AG09309 (cell line): ENCODE results near the gene SIL1.

Source experiments
- DNase-seq: peaks from one replicate; pipeline ENCODE4 v3.0.0-alpha.2; 2010; ENCODE audit warnings: low read depth
- H3K4me3 ChIP-seq: 2 replicates; pipeline ENCODE4 v1.5.1; 2011; ENCODE audit warnings: mild to moderate bottlenecking, low read depth, low read length, moderate library complexity; ENCODE audit not compliant: control insufficient read depth
- CTCF ChIP-seq: IDR thresholded peaks from 2 replicates; pipeline ENCODE4 v1.5.1; 2011; ENCODE audit warnings: mild to moderate bottlenecking, low read depth, low read length, inconsistent platforms; ENCODE audit not compliant: insufficient read depth, control insufficient read depth; ENCODE audit errors: missing control alignments

SIL1 gene

GRCh38 chr5:139125991-139126390 lies 72.2 kb downstream of the SIL1 start:
- no peak for TF ChIP-seq CTCF
- no peak overlapping the region for H3K4me3 ChIP-seq
- DNase-seq: no peak

GRCh38 chr5:139124774-139125520 lies 73.2 kb downstream of the SIL1 start:
- no peak for DNase-seq

GRCh38 chr5:139121120-139121519 lies 77.0 kb downstream of the SIL1 start:
- no peak overlapping the region for H3K4me3 ChIP-seq
- TF ChIP-seq CTCF: no peak
- no peak for DNase-seq

More at GRCh38 chr5:139124774-139125520, 73.2 kb downstream of the SIL1 start:
- TF ChIP-seq CTCF: no peak
- H3K4me3 ChIP-seq: no peak overlapping the region

- no peak for DNase-seq
- no peak for TF ChIP-seq CTCF
- no peak overlapping the region for H3K4me3 ChIP-seq
Observed at GRCh38 chr5:139120521-139120920, 77.6 kb downstream of the SIL1 start.

- TF ChIP-seq CTCF: no peak
- DNase-seq: no peak
- H3K4me3 ChIP-seq: no peak overlapping the region
Observed at GRCh38 chr5:139118804-139119203, 79.4 kb downstream of the SIL1 start.

- no peak overlapping the region for H3K4me3 ChIP-seq
- DNase-seq: no peak
- TF ChIP-seq CTCF: no peak
Observed at GRCh38 chr5:139117342-139117884, 80.8 kb downstream of the SIL1 start.
